Loucy (cell line): ENCODE results near the gene SIAH2.

Experiments
- H2AFZ ChIP-seq: fragments of 200-600 bp; sonication (generic); 2 replicates; pipeline ENCODE4 v1.6.0; 2016; ENCODE audit warnings: antibody characterized with exemption, mild to moderate bottlenecking, low read length, moderate library complexity
- H3F3A ChIP-seq: fragments of 200-600 bp; 2 replicates; pipeline ENCODE4 v1.6.0; 2016; ENCODE audit warnings: antibody characterized with exemption, low read depth, mild to moderate bottlenecking
- H3K27me3 ChIP-seq: fragments of 200-600 bp; sonication (generic); 2 replicates; pipeline ENCODE4 v1.6.1; 2014; ENCODE audit warnings: low read length, mild to moderate bottlenecking; ENCODE audit not compliant: insufficient read depth, poor library complexity, severe bottlenecking
- H3K36me3 ChIP-seq: fragments of 200-600 bp; sonication (generic); 2 replicates; pipeline ENCODE4 v1.6.1; 2016; ENCODE audit warnings: low read length; ENCODE audit not compliant: insufficient read depth
- H3K4me1 ChIP-seq: fragments of 200-600 bp; sonication (generic); 2 replicates; pipeline ENCODE4 v1.5.1; 2014; ENCODE audit warnings: low read length, mild to moderate bottlenecking; ENCODE audit not compliant: insufficient read depth, poor library complexity, severe bottlenecking
- H3K4me2 ChIP-seq: fragments of 200-600 bp; sonication (generic); 2 replicates; pipeline ENCODE4 v1.6.0; 2014; ENCODE audit warnings: antibody characterized with exemption, low read length, low read depth, mild to moderate bottlenecking; ENCODE audit not compliant: poor library complexity, severe bottlenecking
- H3K4me3 ChIP-seq: fragments of 200-600 bp; sonication (generic); 2 replicates; pipeline ENCODE4 v1.5.1; 2014; ENCODE audit warnings: low read length, mild to moderate bottlenecking, mixed read lengths; ENCODE audit not compliant: poor library complexity, severe bottlenecking
- H3K79me2 ChIP-seq: fragments of 200-600 bp; sonication (generic); 2 replicates; pipeline ENCODE4 v1.6.1; 2014; ENCODE audit warnings: low read length; ENCODE audit not compliant: insufficient read depth
- H3K9ac ChIP-seq: fragments of 200-600 bp; sonication (generic); 2 replicates; pipeline ENCODE4 v1.6.0; 2014; ENCODE audit warnings: mild to moderate bottlenecking, low read depth, low read length, moderate library complexity; ENCODE audit not compliant: poor library complexity, severe bottlenecking
- H3K9me2 ChIP-seq: fragments of 200-600 bp; sonication (generic); replicated peaks from 2 replicates; pipeline ENCODE4 v1.6.1; 2016; ENCODE audit warnings: low read depth, low read length, mixed read lengths
- H3K9me3 ChIP-seq: fragments of 200-600 bp; sonication (generic); 2 replicates; pipeline ENCODE4 v1.6.1; 2014; ENCODE audit warnings: mild to moderate bottlenecking, antibody characterized with exemption, low read length, low read depth; ENCODE audit not compliant: insufficient read depth
- H4K20me1 ChIP-seq: fragments of 200-600 bp; sonication (generic); 2 replicates; pipeline ENCODE4 v1.6.0; 2014; ENCODE audit warnings: antibody characterized with exemption, low read length, mild to moderate bottlenecking; ENCODE audit not compliant: insufficient read depth, poor library complexity, severe bottlenecking
- CTCF ChIP-seq: fragments of 200-600 bp; sonication (generic); conservative IDR thresholded peaks from 2 replicates; pipeline ENCODE4 v1.5.1; 2014; ENCODE audit warnings: mild to moderate bottlenecking, antibody characterized with exemption, low read length
- EZH2phosphoT487 ChIP-seq: fragments of 200-600 bp; IDR thresholded peaks from 2 replicates; pipeline ENCODE4 v1.6.1; 2018; ENCODE audit warnings: antibody characterized with exemption, mild to moderate bottlenecking, moderate library complexity, borderline replicate concordance

Gene SIAH2, protein sequence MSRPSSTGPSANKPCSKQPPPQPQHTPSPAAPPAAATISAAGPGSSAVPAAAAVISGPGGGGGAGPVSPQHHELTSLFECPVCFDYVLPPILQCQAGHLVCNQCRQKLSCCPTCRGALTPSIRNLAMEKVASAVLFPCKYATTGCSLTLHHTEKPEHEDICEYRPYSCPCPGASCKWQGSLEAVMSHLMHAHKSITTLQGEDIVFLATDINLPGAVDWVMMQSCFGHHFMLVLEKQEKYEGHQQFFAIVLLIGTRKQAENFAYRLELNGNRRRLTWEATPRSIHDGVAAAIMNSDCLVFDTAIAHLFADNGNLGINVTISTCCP

GRCh38 chr3:150763122-150763840 is at the start of gene SIAH2:
TSS of gene SIAH2 (minus strand) at chr3:150763169. CDS start at chr3:150762849, 320 bp downstream.
- Histone ChIP-seq H3F3A (no peaks in the 10 kb centered on the region), H3K4me2 (peak within 1 kb of the TSS; percentile 99), H3K79me2 (peaks cover 50% of the 10 kb centered on the region), H3K9me2 (no peaks in the 10 kb centered on the region), H3K9ac (peak within 1 kb of the TSS; percentile 90), H2AFZ (peak within 1 kb of the TSS; percentile 89), H3K9me3 (no peaks in the 10 kb centered on the region), H3K4me3 (peak within 1 kb of the TSS; percentile 88), H4K20me1 (peaks cover 34% of the 10 kb centered on the region), H3K27me3 (no peaks in the 10 kb centered on the region), H3K4me1 (peaks cover 57% of the 10 kb centered on the region), H3K36me3 (no peaks in the 10 kb centered on the region)
- TF ChIP-seq EZH2phosphoT487 (no peak), CTCF (no peak)

DNA sequence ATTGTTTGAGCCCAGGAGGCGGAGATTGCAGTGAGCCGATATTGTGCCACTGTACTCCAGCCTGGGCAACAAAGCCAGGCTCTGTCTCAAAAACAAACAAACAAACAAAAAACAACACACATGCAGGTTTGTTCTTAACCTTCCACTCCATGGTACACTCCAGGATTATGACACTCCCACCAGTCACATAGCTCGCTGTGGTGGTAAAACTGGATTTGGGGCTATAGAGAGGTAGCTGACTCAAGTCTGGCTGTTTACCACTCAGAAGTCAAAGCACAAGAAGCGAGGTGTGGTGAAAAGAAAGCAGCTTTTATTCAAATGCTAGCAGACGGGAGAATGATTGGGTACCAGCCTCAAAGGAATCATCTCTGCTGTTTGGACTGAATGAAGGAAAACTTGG is 49.0 kb upstream of the SIAH2 start:
- Histone ChIP-seq H3K4me3 (no peak overlapping the region), H4K20me1 (no peaks in the 10 kb centered on the region), H3K4me1 (no peaks in the 10 kb centered on the region), H3K79me2 (no peaks in the 10 kb centered on the region), H3K9ac (no peak overlapping the region), H3K9me2 (no peaks in the 10 kb centered on the region), H3K27me3 (no peaks in the 10 kb centered on the region), H2AFZ (no peak overlapping the region), H3K36me3 (no peaks in the 10 kb centered on the region), H3K4me2 (no peak overlapping the region), H3F3A (no peaks in the 10 kb centered on the region), H3K9me3 (no peaks in the 10 kb centered on the region)
- TF ChIP-seq CTCF (no peak), EZH2phosphoT487 (no peak)

- Histone ChIP-seq H3K9me3 (no peaks in the 10 kb centered on the region), H3K4me1 (no peaks in the 10 kb centered on the region), H3K27me3 (no peaks in the 10 kb centered on the region), H3K36me3 (no peaks in the 10 kb centered on the region), H3K79me2 (no peaks in the 10 kb centered on the region), H4K20me1 (no peaks in the 10 kb centered on the region), H3K4me3 (no peak overlapping the region), H3F3A (no peaks in the 10 kb centered on the region), H3K9ac (no peak overlapping the region), H3K4me2 (no peak overlapping the region), H2AFZ (no peak overlapping the region), H3K9me2 (no peaks in the 10 kb centered on the region)
- TF ChIP-seq EZH2phosphoT487 (no peak), CTCF (no peak)
Observed at GRCh38 chr3:150810641-150811040, 47.7 kb upstream of the SIAH2 start.
